Uterus (tissue), 4 donors: ENCODE data around the gene PITX3. TPM values are rescaled to one million over a fixed set of nuclear protein-coding genes. Genes with fewer than 3 reads are reported as not detected.
"Not testable (repeated sequence)": the region's sequence is repeated elsewhere in the genome, so short reads cannot be mapped to it uniquely, and the experiment has no call there.

ENCODE experiments used
- DNase-seq, 2 donors: peaks; one replicate each; pipeline ENCODE4 v3.0.0-alpha.2; 2019 to 2020
- H3K27ac ChIP-seq, 2 donors: fragments of 200-600 bp; sonication (generic); 1 replicate in 1 of 2; 2 replicates in 1 of 2; pipeline ENCODE4 v1.5.1; 2016 to 2018
- H3K27me3 ChIP-seq, 2 donors: fragments of 200-600 bp; sonication (generic); one replicate each; pipeline ENCODE4 v1.5.1; 2018 to 2019; ENCODE audit warnings: control low read depth in 1 of 2
- H3K36me3 ChIP-seq, 2 donors: fragments of 200-600 bp; sonication (generic); one replicate each; pipeline ENCODE4 v1.5.1; 2019; ENCODE audit warnings: control low read depth in 1 of 2
- H3K4me1 ChIP-seq, 2 donors: fragments of 200-600 bp; sonication (generic); one replicate each; pipeline ENCODE4 v1.5.1; 2018 to 2019; ENCODE audit warnings: control low read depth in 1 of 2
- H3K4me3 ChIP-seq, 2 donors: fragments of 200-600 bp; sonication (generic); 1 replicate in 1 of 2; 2 replicates in 1 of 2; pipeline ENCODE4 v1.5.1; 2018 to 2019; ENCODE audit warnings: mild to moderate bottlenecking in 1 of 2
- H3K9me3 ChIP-seq, 2 donors: fragments of 200-600 bp; sonication (generic); one replicate each; pipeline ENCODE4 v1.5.1; 2019; ENCODE audit warnings: control low read depth in 1 of 2
- POLR2A ChIP-seq, 2 donors: fragments of 450-650 bp; IDR thresholded peaks; one replicate each; pipeline ENCODE4 v1.6.1; 2016; ENCODE audit warnings: antibody characterized with exemption in 2 of 2, mild to moderate bottlenecking in 1 of 2, moderate library complexity in 1 of 2
- intact Hi-C: fragments of 100-400 bp; cut with DNase I; formaldehyde crosslinking; loops from one replicate; pipeline ENCODE4 v1.15.1; 2023; ENCODE audit warnings: low total_unique reads
- total RNA-seq, 4 donors: library from RNA; depleted of rRNA in 3 of 4; stranded (reverse); fragments of >200 nt in 3 of 4; gene quantifications; one replicate each; pipeline versions ENCODE4 v1.1.0 to v1.2.4, GENCODE V29; 2014 to 2023
- TF ChIP-seq, protein P1 (sequence below), 4 experiments: fragments of 200-600 bp in 2 of 4; fragments of 450-650 bp in 2 of 4; sonication (generic) in 2 of 4; IDR thresholded peaks; one replicate each; pipeline ENCODE4 v1.5.1; 2016 to 2019; ENCODE audit warnings: antibody characterized with exemption in 4 of 4, mild to moderate bottlenecking in 2 of 4, moderate library complexity in 1 of 4
- donor health status: DM: yes; HTN: yes; CAD: no.

PITX3 gene
- total RNA-seq, 4 donors from 2014 or later: not detected

DNA sequence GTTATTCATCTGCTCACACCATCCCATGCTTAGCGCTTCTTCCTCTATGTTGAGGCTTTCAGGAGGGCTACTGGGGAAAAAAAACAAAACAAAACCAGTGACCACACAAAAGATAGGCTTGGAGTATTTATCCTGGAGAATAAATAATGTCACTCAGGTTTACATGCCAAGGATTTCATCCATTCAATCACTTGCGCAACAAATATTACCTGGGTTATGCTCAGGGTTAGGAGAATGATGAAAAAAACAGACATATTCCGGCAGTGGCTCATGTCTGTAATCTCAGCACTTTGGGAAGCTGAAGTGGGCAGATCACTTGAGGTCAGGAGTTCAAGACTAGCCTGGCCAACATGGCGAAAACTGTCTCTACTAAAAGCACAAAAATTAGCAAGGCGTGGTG lies 18.5 kb downstream of the PITX3 start:
- Histone ChIP-seq H3K9me3 (no peaks in the 10 kb centered on the region), H3K4me1 (no peaks in the 10 kb centered on the region), H3K27ac (no peak overlapping the region), H3K27me3 (no peaks in the 10 kb centered on the region), H3K36me3 (no peaks in the 10 kb centered on the region), H3K4me3 (no peak overlapping the region)
- TF ChIP-seq, protein P1, sequence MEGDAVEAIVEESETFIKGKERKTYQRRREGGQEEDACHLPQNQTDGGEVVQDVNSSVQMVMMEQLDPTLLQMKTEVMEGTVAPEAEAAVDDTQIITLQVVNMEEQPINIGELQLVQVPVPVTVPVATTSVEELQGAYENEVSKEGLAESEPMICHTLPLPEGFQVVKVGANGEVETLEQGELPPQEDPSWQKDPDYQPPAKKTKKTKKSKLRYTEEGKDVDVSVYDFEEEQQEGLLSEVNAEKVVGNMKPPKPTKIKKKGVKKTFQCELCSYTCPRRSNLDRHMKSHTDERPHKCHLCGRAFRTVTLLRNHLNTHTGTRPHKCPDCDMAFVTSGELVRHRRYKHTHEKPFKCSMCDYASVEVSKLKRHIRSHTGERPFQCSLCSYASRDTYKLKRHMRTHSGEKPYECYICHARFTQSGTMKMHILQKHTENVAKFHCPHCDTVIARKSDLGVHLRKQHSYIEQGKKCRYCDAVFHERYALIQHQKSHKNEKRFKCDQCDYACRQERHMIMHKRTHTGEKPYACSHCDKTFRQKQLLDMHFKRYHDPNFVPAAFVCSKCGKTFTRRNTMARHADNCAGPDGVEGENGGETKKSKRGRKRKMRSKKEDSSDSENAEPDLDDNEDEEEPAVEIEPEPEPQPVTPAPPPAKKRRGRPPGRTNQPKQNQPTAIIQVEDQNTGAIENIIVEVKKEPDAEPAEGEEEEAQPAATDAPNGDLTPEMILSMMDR (IDR thresholded peaks at IDR 0.05): no peak
- TF ChIP-seq POLR2A (IDR thresholded peaks at IDR 0.05): no peak
- intact Hi-C loops: no loop called here
- DNase-seq: no peak

DNA sequence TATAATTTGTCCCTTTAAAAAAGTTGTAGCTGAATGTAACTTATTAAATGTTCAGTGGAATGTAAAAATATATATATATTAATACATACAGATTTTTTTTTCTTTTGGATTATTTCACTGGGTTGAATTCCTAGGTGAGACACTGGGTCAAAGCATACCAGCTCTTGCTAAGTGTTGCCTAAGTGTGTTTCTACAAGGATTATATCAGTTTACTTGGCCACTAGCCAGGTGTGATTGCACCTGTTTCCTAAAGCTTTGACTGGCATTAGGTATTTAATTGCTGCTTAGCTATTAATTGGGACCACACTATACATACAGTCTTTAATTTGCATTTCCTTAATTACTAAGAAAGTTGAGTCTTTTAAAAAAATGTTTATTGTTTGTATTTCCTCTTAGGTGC lies 20.7 kb downstream of the PITX3 start:
- no peak for TF ChIP-seq POLR2A (IDR thresholded peaks at IDR 0.05)
- TF ChIP-seq, protein P1 (IDR thresholded peaks at IDR 0.05): no peak
- DNase-seq: no peak
- intact Hi-C loops: no loop called here
- H3K9me3 ChIP-seq: no peaks in the 10 kb centered on the region
- no peaks in the 10 kb centered on the region for H3K27me3 ChIP-seq
- no peaks in the 10 kb centered on the region for H3K4me1 ChIP-seq
- no peak overlapping the region for H3K27ac ChIP-seq
- no peaks in the 10 kb centered on the region for H3K36me3 ChIP-seq
- H3K4me3 ChIP-seq: no peak overlapping the region

DNA sequence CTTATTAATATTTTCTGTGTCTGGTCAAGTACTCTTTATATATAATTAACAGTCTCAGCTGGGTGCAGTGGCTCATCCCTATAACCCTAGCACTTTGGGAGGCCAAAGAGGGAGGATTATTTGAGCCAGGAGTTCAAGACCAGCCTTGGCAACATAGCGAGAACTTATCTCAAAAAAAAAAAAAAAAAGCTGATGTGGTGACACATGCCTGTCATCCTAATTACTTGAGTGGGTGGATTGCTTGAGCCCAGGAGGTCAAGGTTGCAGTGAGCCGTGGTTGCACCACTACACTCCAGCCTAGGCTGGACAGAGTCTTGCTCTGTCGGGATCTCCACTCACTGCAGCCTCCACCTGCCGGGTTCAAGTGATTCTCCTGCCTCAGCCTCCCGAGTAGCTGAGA lies 21.9 kb downstream of the PITX3 start:
- intact Hi-C loops: no loop called here
- no peak overlapping the region for H3K4me3 ChIP-seq
- no peaks in the 10 kb centered on the region for H3K9me3 ChIP-seq
- TF ChIP-seq, protein P1 (IDR thresholded peaks at IDR 0.05): no peak
- no peak for TF ChIP-seq POLR2A (IDR thresholded peaks at IDR 0.05)
- H3K27ac ChIP-seq: no peak overlapping the region
- no peaks in the 10 kb centered on the region for H3K4me1 ChIP-seq
- H3K27me3 ChIP-seq: no peaks in the 10 kb centered on the region
- no peaks in the 10 kb centered on the region for H3K36me3 ChIP-seq
- no peak for DNase-seq

DNA sequence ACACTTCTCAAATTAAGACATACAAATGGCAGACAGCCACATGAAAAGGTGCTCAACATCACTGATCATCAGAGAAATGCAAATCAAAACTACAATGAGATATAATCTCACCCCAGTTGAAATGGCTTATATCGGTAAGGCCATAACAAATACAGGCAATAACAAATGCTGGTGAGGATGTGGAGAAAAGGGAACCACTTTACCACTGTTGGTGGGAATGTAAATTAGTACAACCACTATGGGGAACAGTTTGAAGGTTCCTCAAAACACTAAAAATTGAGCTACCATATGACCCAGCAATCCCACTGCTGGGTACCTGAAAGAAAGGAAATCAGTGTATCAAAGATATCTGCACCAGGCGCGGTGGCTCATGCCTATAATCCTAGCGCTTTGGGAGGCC lies 27.7 kb downstream of the PITX3 start:
- H3K4me1 ChIP-seq, H3K27me3 ChIP-seq, H3K9me3 ChIP-seq, intact Hi-C loops, H3K36me3 ChIP-seq, DNase-seq, H3K4me3 ChIP-seq, H3K27ac ChIP-seq: not testable (repeated sequence)

DNA sequence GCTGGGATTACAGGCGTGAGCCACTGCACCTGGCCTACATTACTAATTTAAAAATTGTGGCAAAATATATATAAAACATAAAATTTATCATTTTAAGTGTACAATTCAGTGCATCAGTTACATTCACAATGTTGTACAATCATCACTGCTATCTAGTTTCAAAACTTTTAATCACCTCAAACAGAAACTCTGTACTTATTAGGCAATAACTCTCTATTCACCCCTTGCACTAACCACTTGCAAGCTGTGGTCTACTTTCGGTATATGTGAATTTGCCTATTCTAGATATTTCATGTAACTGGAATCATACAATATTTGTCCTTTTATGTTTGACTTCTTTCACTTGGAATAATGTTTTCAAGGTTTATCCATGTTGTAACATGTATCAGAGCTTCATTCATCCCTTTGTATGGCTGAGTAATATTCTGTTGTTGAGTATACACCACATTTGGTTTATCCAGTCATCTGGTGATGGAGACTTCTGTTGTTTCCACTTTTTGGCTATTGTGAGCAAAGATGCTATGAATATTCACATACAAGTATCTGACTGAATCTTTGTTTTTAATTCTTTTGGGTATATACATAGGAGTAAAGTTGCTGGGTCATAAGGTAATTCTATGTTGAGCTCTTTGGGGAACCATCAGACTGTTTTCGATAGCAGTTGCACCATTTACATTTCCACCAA lies 29.6 kb downstream of the PITX3 start:
- Histone ChIP-seq H3K4me3 (no peak overlapping the region), H3K27ac (no peak overlapping the region), H3K4me1 (no peaks in the 10 kb centered on the region), H3K27me3 (no peaks in the 10 kb centered on the region), H3K9me3 (no peaks in the 10 kb centered on the region), H3K36me3 (no peaks in the 10 kb centered on the region)
- no peak for TF ChIP-seq POLR2A (IDR thresholded peaks at IDR 0.05)
- TF ChIP-seq, protein P1 (IDR thresholded peaks at IDR 0.05): no peak
- intact Hi-C loops: no loop called here
- no peak for DNase-seq
